HEK293T (cell line): Measurements from ENCODE around the gene UBE2L3.

ENCODE experiments used
- BHLHE40 ChIP-seq: fragments of 450-650 bp; IDR thresholded peaks from 2 replicates; pipeline ENCODE4 v1.6.1; 2016; ENCODE audit warnings: mild to moderate bottlenecking, moderate library complexity, borderline replicate concordance
- ELF4 ChIP-seq: fragments of 450-650 bp; IDR thresholded peaks from 2 replicates; pipeline ENCODE4 v1.6.1; 2017; ENCODE audit warnings: antibody characterized with exemption
- FOXM1 ChIP-seq: fragments of 450-650 bp; IDR thresholded peaks from 2 replicates; pipeline ENCODE4 v1.6.1; 2017; ENCODE audit warnings: mild to moderate bottlenecking, borderline replicate concordance
- NFRKB ChIP-seq: fragments of 450-650 bp; IDR thresholded peaks from 2 replicates; pipeline ENCODE4 v1.6.1; 2016; ENCODE audit warnings: mild to moderate bottlenecking, moderate library complexity
- SUZ12 ChIP-seq: fragments of 450-650 bp; IDR thresholded peaks from 2 replicates; pipeline ENCODE4 v1.6.1; 2016; ENCODE audit warnings: mild to moderate bottlenecking

GRCh38 chr22:21660904-21661303 is 93.4 kb downstream of the UBE2L3 start:
- TF ChIP-seq ELF4 (no peak), FOXM1 (no peak), BHLHE40 (no peak), SUZ12 (no peak), NFRKB (no peak)
